ENCODE measurements around the gene CDK3. TPM values are rescaled to one million over a fixed set of nuclear protein-coding genes. Genes with fewer than 3 reads are reported as not detected.
"Not testable (repeated sequence)": the region's sequence is repeated elsewhere in the genome, so short reads cannot be mapped to it uniquely, and the experiment has no call there.

Gene CDK3
- total RNA-seq, 2 experiments from 2014 or later = 3.8 to 4.1 TPM

DNA sequence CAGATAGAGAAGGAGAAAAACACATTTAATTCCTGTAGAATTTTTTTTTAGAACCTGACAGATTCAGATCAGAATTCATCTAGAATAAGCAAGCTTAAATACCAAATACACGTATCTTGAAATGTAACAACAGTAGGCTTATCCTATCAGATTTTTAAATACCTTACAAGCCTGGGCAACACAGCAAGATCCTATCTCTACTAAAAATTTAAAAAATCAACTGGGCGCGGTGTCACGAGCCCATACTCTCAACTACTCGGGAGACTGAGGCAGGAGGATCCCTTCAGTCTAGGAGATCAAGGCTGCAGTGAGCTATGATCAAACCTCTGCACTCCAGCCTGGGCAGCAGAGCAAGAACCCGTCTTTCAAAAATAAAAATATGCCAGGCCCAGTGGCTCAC, 35.2 kb upstream of the CDK3 start:
- intact Hi-C loops (cut with micrococcal nuclease) = no loop called here
- ATAC-seq (no peak), DNase-seq (no peak)
- no peaks in the 10 kb centered on the region for H3K9me3 Mint-ChIP-seq
- H3K27ac Mint-ChIP-seq = no peak overlapping the region
- H3K36me3 Mint-ChIP-seq (ENCODE audit: low read depth) = peaks cover 3% of the 10 kb centered on the region
- CTCF ChIA-PET = interaction anchor here (1.3 to 1.5 kb wide), 2 partner anchors 35 to 40 kb away, joined by 5 to 6 read pairs; partner anchors contain the start of gene CDK3
- peaks cover 12% of the 10 kb centered on the region for H3K4me1 Mint-ChIP-seq (ENCODE audit: low read depth)
- H3K27me3 Mint-ChIP-seq = no peaks in the 10 kb centered on the region
- POLR2A ChIA-PET = interaction anchor here (0.6 kb wide), 1 partner anchor 208 kb away, joined by 3 read pairs; no protein-coding TSS in a partner anchor
- no peak overlapping the region for H3K4me3 Mint-ChIP-seq
- TF ChIP-seq CTCF (IDR thresholded peaks at IDR 0.05) = no peak

DNA sequence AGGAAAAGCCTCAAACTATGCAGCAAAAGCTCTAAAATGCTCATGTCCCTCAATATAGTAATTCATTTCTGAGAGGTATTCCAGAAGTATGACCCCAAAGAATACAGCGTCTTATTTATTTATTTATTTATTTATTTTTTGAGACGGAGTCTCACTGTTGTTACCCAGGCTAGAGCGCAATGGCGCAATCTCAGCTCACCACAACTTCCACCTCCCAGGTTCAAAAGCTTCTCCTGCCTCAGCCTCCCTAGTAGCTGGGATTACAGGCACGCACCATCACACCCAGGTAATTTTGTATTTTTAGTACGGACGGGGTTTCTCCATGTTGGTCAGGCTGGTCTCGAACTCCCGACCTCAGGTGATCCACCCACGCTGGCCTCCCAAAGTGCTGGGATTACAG, 31.6 kb upstream of the CDK3 start:
- ATAC-seq; H3K4me3 Mint-ChIP-seq; DNase-seq; H3K27ac Mint-ChIP-seq; intact Hi-C loops (cut with micrococcal nuclease); H3K4me1 Mint-ChIP-seq (ENCODE audit: low read depth); H3K9me3 Mint-ChIP-seq; H3K27me3 Mint-ChIP-seq: not testable (repeated sequence)
- POLR2A ChIA-PET = interaction anchor here (0.7 kb wide), 1 partner anchor 74 kb away, joined by 3 read pairs; no protein-coding TSS in a partner anchor
- peaks cover 12% of the 10 kb centered on the region for H3K36me3 Mint-ChIP-seq (ENCODE audit: low read depth)
- CTCF ChIA-PET = interaction anchor here (0.6 to 1.3 kb wide), 3 partner anchors 33 to 42 kb away, joined by 3 to 4 read pairs (median 3); no protein-coding TSS in a partner anchor

- intact Hi-C loops (cut with micrococcal nuclease) = no loop called here
- no peak for TF ChIP-seq CTCF (IDR thresholded peaks at IDR 0.05)
- H3K36me3 Mint-ChIP-seq (ENCODE audit: low read depth) = peaks cover 12% of the 10 kb centered on the region
- no peak overlapping the region for H3K27ac Mint-ChIP-seq
- ChIA-PET CTCF (interaction anchor here (1.1 kb wide), 1 partner anchor 32 kb away, joined by 3 read pairs; no protein-coding TSS in a partner anchor), POLR2A (no interaction called here)
- no peaks in the 10 kb centered on the region for H3K27me3 Mint-ChIP-seq
- DNase-seq = no peak
- no peaks in the 10 kb centered on the region for H3K9me3 Mint-ChIP-seq
- no peak for ATAC-seq
- H3K4me3 Mint-ChIP-seq = no peak overlapping the region
- H3K4me1 Mint-ChIP-seq (ENCODE audit: low read depth) = peaks cover 4% of the 10 kb centered on the region
Observed at GRCh38 chr17:75970011-75970523, 30.6 kb upstream of the CDK3 start.

- CTCF ChIA-PET = no interaction called here
- intact Hi-C loops (cut with micrococcal nuclease) = no loop called here
- no peak for ATAC-seq
Observed at GRCh38 chr17:75970626-75971025, 30.0 kb upstream of the CDK3 start.

DNA sequence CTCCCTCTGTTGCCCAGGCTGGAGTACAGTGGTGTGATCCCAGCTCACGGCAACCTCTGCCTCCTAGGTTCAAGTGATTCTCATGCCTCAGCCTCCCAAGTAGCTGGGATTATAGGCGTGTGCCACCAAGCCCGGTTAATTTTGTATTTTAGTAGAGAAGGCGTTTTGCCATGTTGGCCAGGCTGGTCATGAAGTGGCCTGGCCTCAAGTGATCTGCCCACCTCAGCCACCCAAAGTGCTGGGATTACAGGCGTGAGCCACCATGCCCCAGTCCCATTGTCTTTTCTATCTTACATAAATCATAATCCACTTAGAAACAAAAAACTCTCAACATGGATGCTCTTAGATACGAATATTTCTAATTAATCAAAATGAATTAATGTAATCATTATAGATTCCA, 25.5 kb upstream of the CDK3 start:
- ATAC-seq; H3K9me3 Mint-ChIP-seq; DNase-seq; H3K27ac Mint-ChIP-seq; H3K27me3 Mint-ChIP-seq; H3K4me3 Mint-ChIP-seq; intact Hi-C loops (cut with micrococcal nuclease): not testable (repeated sequence)
- Mint-ChIP-seq H3K36me3 (ENCODE audit: low read depth) (peaks cover 16% of the 10 kb centered on the region), H3K4me1 (ENCODE audit: low read depth) (peaks cover 26% of the 10 kb centered on the region)
- ChIA-PET POLR2A (interaction anchor here (1.0 kb wide), 1 partner anchor 35 kb away, joined by 3 read pairs; the partner anchor contains the start of gene FBF1), CTCF (interaction anchor here (2.4 kb wide), 1 partner anchor 30 kb away, joined by 6 read pairs; no protein-coding TSS in a partner anchor)

More at GRCh38 chr17:75970626-75971025, 30.0 kb upstream of the CDK3 start:
- DNase-seq = no peak
- no peak overlapping the region for H3K4me3 Mint-ChIP-seq
- POLR2A ChIA-PET = no interaction called here
- H3K4me1 Mint-ChIP-seq (ENCODE audit: low read depth) = peaks cover 6% of the 10 kb centered on the region
- H3K27me3 Mint-ChIP-seq = no peaks in the 10 kb centered on the region
- TF ChIP-seq CTCF (IDR thresholded peaks at IDR 0.05) = no peak
- H3K36me3 Mint-ChIP-seq (ENCODE audit: low read depth) = peaks cover 12% of the 10 kb centered on the region
- H3K27ac Mint-ChIP-seq = no peak overlapping the region
- H3K9me3 Mint-ChIP-seq = no peaks in the 10 kb centered on the region

DNA sequence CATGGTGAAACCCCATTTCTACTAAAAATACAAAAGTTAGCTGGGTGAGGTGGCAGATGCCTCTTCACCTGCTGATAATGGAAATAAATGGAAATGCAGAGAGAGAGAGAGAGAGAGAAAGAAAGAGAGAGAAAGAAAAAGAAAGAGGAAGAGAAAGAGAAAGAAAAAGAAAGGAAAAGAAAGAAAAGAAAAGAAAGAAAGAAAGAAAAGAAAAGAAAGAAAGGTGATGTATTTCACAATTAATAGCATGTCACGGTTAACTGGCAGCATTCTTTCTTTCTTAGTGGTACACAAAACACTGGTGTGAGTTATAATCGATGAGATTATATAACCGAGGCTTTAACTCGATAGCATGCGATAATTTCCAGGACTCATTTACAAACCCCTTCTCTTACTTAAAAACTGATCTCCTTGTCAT, 24.9 kb upstream of the CDK3 start:
- no peak for TF ChIP-seq CTCF (IDR thresholded peaks at IDR 0.05)
- Mint-ChIP-seq H3K36me3 (ENCODE audit: low read depth) (peaks cover 16% of the 10 kb centered on the region), H3K4me1 (ENCODE audit: low read depth) (peaks cover 29% of the 10 kb centered on the region), H3K9me3 (no peaks in the 10 kb centered on the region), H3K27me3 (no peaks in the 10 kb centered on the region), H3K4me3 (no peak overlapping the region), H3K27ac (peak overlapping the region; percentile 39)
- no peak for ATAC-seq
- intact Hi-C loops (cut with micrococcal nuclease) = no loop called here
- ChIA-PET POLR2A (interaction anchor here (1.0 kb wide), 1 partner anchor 35 kb away, joined by 3 read pairs; the partner anchor contains the start of gene FBF1), CTCF (interaction anchor here (1.5 to 2.4 kb wide), 2 partner anchors 20 to 29 kb away, joined by 5 to 6 read pairs; no protein-coding TSS in a partner anchor)
- DNase-seq = no peak
